Measurements from ENCODE around the gene RCCD1.
"Not testable (repeated sequence)": the region's sequence is repeated elsewhere in the genome, so short reads cannot be mapped to it uniquely, and the experiment has no call there.

Gene RCCD1

GRCh38 chr15:90954712-90955623 lies at the start of gene RCCD1:
Gene RCCD1, plus strand, starts transcription at chr15:90954884. Its CDS starts 1,851 bp downstream, at chr15:90956735.
- H3K4me3 ChIP-seq (ENCODE audit: low read depth, low read length), result peak within 1 kb of the TSS; percentile 83
- DNase-seq (ENCODE audit: low read depth), result peak; percentile 81

GRCh38 chr15:90905306-90906180 lies 49.1 kb upstream of the RCCD1 start:
- no peak for DNase-seq (ENCODE audit: low read depth)

GRCh38 chr15:90906181-90906849 lies 48.4 kb upstream of the RCCD1 start:
- H3K4me3 ChIP-seq (ENCODE audit: low read depth, low read length), result no peak overlapping the region
- DNase-seq (ENCODE audit: low read depth), result no peak

More at GRCh38 chr15:90905306-90906180, 49.1 kb upstream of the RCCD1 start:
- no peak overlapping the region for H3K4me3 ChIP-seq (ENCODE audit: low read depth, low read length)

- no peak for DNase-seq (ENCODE audit: low read depth)
- no peak overlapping the region for H3K4me3 ChIP-seq (ENCODE audit: low read depth, low read length)
These were observed 47.5 kb upstream of the RCCD1 start for GRCh38 chr15:90907051-90907660.

GRCh38 chr15:90907838-90908507 lies 46.7 kb upstream of the RCCD1 start:
- no peak overlapping the region for H3K4me3 ChIP-seq (ENCODE audit: low read depth, low read length)

GRCh38 chr15:90909449-90909848 lies 45.2 kb upstream of the RCCD1 start:
- not testable (repeated sequence) for DNase-seq (ENCODE audit: low read depth); H3K4me3 ChIP-seq (ENCODE audit: low read depth, low read length)

More at GRCh38 chr15:90907838-90908507, 46.7 kb upstream of the RCCD1 start:
- no peak for DNase-seq (ENCODE audit: low read depth)

- no peak for DNase-seq (ENCODE audit: low read depth)
These were observed 44.7 kb upstream of the RCCD1 start for GRCh38 chr15:90909976-90910375.

GRCh38 chr15:90910441-90911301 lies 44.0 kb upstream of the RCCD1 start:
- DNase-seq (ENCODE audit: low read depth), result no peak
- H3K4me3 ChIP-seq (ENCODE audit: low read depth, low read length), result no peak overlapping the region

More at GRCh38 chr15:90909976-90910375, 44.7 kb upstream of the RCCD1 start:
- no peak overlapping the region for H3K4me3 ChIP-seq (ENCODE audit: low read depth, low read length)

GRCh38 chr15:90911302-90911623 lies 43.4 kb upstream of the RCCD1 start:
- no peak for DNase-seq (ENCODE audit: low read depth)
- no peak overlapping the region for H3K4me3 ChIP-seq (ENCODE audit: low read depth, low read length)

GRCh38 chr15:90911906-90912769 lies 42.5 kb upstream of the RCCD1 start:
- H3K4me3 ChIP-seq (ENCODE audit: low read depth, low read length), result no peak overlapping the region
- DNase-seq (ENCODE audit: low read depth), result no peak

- no peak overlapping the region for H3K4me3 ChIP-seq (ENCODE audit: low read depth, low read length)
- no peak for DNase-seq (ENCODE audit: low read depth)
These were observed 42.0 kb upstream of the RCCD1 start for GRCh38 chr15:90912770-90913075.

GRCh38 chr15:90913398-90913944 lies 41.2 kb upstream of the RCCD1 start:
- no peak for DNase-seq (ENCODE audit: low read depth)

GRCh38 chr15:90914305-90915080 lies 40.2 kb upstream of the RCCD1 start:
- no peak for DNase-seq (ENCODE audit: low read depth)
- no peak overlapping the region for H3K4me3 ChIP-seq (ENCODE audit: low read depth, low read length)

More at GRCh38 chr15:90913398-90913944, 41.2 kb upstream of the RCCD1 start:
- H3K4me3 ChIP-seq (ENCODE audit: low read depth, low read length), result no peak overlapping the region

- DNase-seq (ENCODE audit: low read depth), result no peak
- H3K4me3 ChIP-seq (ENCODE audit: low read depth, low read length), result no peak overlapping the region
These were observed 39.4 kb upstream of the RCCD1 start for GRCh38 chr15:90915216-90915807.

- no peak overlapping the region for H3K4me3 ChIP-seq (ENCODE audit: low read depth, low read length)
These were observed 38.8 kb upstream of the RCCD1 start for GRCh38 chr15:90915808-90916440.

More at GRCh38 chr15:90915808-90916440, 38.8 kb upstream of the RCCD1 start:
- DNase-seq (ENCODE audit: low read depth), result no peak

Measured in skeletal muscle cell (primary cell).